ENCODE measurements around the gene PLEKHM3.

Gene PLEKHM3

GRCh38 chr2:207870814-207871213 lies 154.5 kb downstream of the PLEKHM3 start:
- no peak for TF ChIP-seq CTCF (conservative IDR thresholded peaks at IDR 0.05)
- H3K27ac ChIP-seq = no peak overlapping the region

GRCh38 chr2:207869784-207870778 lies 155.2 kb downstream of the PLEKHM3 start:
- H3K27ac ChIP-seq = no peak overlapping the region
- no peak for TF ChIP-seq CTCF (conservative IDR thresholded peaks at IDR 0.05)

GRCh38 chr2:207868855-207869596 lies 156.3 kb downstream of the PLEKHM3 start:
- no peak for TF ChIP-seq CTCF (conservative IDR thresholded peaks at IDR 0.05)
- H3K27ac ChIP-seq = no peak overlapping the region

GRCh38 chr2:207867905-207868304 lies 157.4 kb downstream of the PLEKHM3 start:
- H3K27ac ChIP-seq = no peak overlapping the region
- TF ChIP-seq CTCF (conservative IDR thresholded peaks at IDR 0.05) = no peak

GRCh38 chr2:207867056-207867455 lies 158.3 kb downstream of the PLEKHM3 start:
- TF ChIP-seq CTCF (conservative IDR thresholded peaks at IDR 0.05) = no peak
- H3K27ac ChIP-seq = no peak overlapping the region

- H3K27ac ChIP-seq = no peak overlapping the region
- TF ChIP-seq CTCF (conservative IDR thresholded peaks at IDR 0.05) = no peak
These were observed 160.1 kb downstream of the PLEKHM3 start for GRCh38 chr2:207865210-207865609.

- TF ChIP-seq CTCF (conservative IDR thresholded peaks at IDR 0.05) = no peak
These were observed 162.0 kb downstream of the PLEKHM3 start for GRCh38 chr2:207863345-207863744.

More at GRCh38 chr2:207863345-207863744, 162.0 kb downstream of the PLEKHM3 start:
- no peak overlapping the region for H3K27ac ChIP-seq

All from VCaP (cell line).